Naive thymus-derived CD4-positive, alpha-beta T cell (primary cell): Measurements from ENCODE around the gene GRAPL. TPM values are rescaled to one million over a fixed set of nuclear protein-coding genes. Genes with fewer than 3 reads are reported as not detected.
A peak's percentile ranks its signal among the peaks of the same experiment; 100 is the strongest.
"Not testable (repeated sequence)": the region's sequence is repeated elsewhere in the genome, so short reads cannot be mapped to it uniquely, and the experiment has no call there.

Experiments
- ATAC-seq: fragments of 150-1000 bp; cut with Tn5 transposase; 2 replicates; pipeline ENCODE4 v1.10.0; 2021; ENCODE audit warnings: mild to moderate bottlenecking, moderate library complexity
- CTCF ChIA-PET: fragments of 350-600 bp; sonication (Branson Sonifier 250); formaldehyde crosslinking; loops from one replicate; lab custom pipeline; 2021; ENCODE audit warnings: antibody characterized with exemption; lab: Charles Lee
- POLR2A ChIA-PET: fragments of 350-600 bp; sonication (Branson Sonifier 250); formaldehyde crosslinking; loops from one replicate; lab custom pipeline; 2021; ENCODE audit warnings: antibody characterized with exemption, inconsistent platforms; lab: Charles Lee
- DNase-seq, 9 donors: peaks; one replicate each; pipeline versions ENCODE4 v3.0.0 to v3.0.0-alpha.2; 2020 to 2022; ENCODE audit warnings: mixed read lengths in 1 of 9
- H3K27ac ChIP-seq: one replicate; pipeline ENCODE4 v1.7.0; 2013; ENCODE audit warnings: mild to moderate bottlenecking, low read depth, low read length, moderate library complexity
- H3K27me3 ChIP-seq, 2 donors: one replicate each; pipeline ENCODE4 v1.7.0; 2013; ENCODE audit warnings: low read length in 2 of 2, mild to moderate bottlenecking in 2 of 2, moderate library complexity in 2 of 2; ENCODE audit not compliant: control insufficient read depth in 2 of 2, insufficient read depth in 2 of 2
- H3K36me3 ChIP-seq, 3 experiments: 1 replicate in 2 of 3; 2 replicates in 1 of 3; pipeline ENCODE4 v1.7.0; 2013; ENCODE audit warnings: low read length in 3 of 3, mild to moderate bottlenecking in 3 of 3, moderate library complexity in 1 of 3; ENCODE audit not compliant: insufficient read depth in 3 of 3, control insufficient read depth in 2 of 3
- H3K4me1 ChIP-seq, 2 donors: one replicate each; pipeline ENCODE4 v1.7.0; 2013; ENCODE audit warnings: low read length in 2 of 2, mild to moderate bottlenecking in 2 of 2, moderate library complexity in 1 of 2; ENCODE audit not compliant: control insufficient read depth in 2 of 2, insufficient read depth in 2 of 2
- H3K4me3 ChIP-seq: 2 replicates; pipeline ENCODE4 v1.7.0; 2013; ENCODE audit warnings: mild to moderate bottlenecking, low read length
- H3K9me3 ChIP-seq, 3 experiments: 1 replicate in 2 of 3; 2 replicates in 1 of 3; pipeline ENCODE4 v1.7.0; 2013; ENCODE audit warnings: low read length in 3 of 3; ENCODE audit not compliant: control insufficient read depth in 2 of 3
- H3K27ac Mint-ChIP-seq, 9 donors: one replicate each; pipeline ENCODE4 v1.8.0; 2020 to 2022; ENCODE audit warnings: mixed read lengths in 9 of 9, mild to moderate bottlenecking in 8 of 9, moderate library complexity in 5 of 9, inconsistent platforms in 2 of 9
- H3K27me3 Mint-ChIP-seq, 5 donors: one replicate each; pipeline ENCODE4 v1.8.0; 2021 to 2022; ENCODE audit warnings: mixed read lengths in 5 of 5, mild to moderate bottlenecking in 1 of 5
- H3K36me3 Mint-ChIP-seq, 5 donors: one replicate each; pipeline ENCODE4 v1.8.0; 2020 to 2022; ENCODE audit warnings: mixed read lengths in 5 of 5, mild to moderate bottlenecking in 3 of 5, inconsistent platforms in 1 of 5
- H3K4me1 Mint-ChIP-seq, 7 donors: one replicate each; pipeline ENCODE4 v1.8.0; 2020 to 2022; ENCODE audit warnings: mixed read lengths in 7 of 7, mild to moderate bottlenecking in 3 of 7, inconsistent platforms in 1 of 7
- H3K4me3 Mint-ChIP-seq, 10 donors: one replicate each; pipeline ENCODE4 v1.8.0; 2020 to 2022; ENCODE audit warnings: mild to moderate bottlenecking in 10 of 10, mixed read lengths in 10 of 10, moderate library complexity in 6 of 10, inconsistent platforms in 2 of 10
- H3K9me3 Mint-ChIP-seq, 11 donors: one replicate each; pipeline ENCODE4 v1.8.0; 2020 to 2022; ENCODE audit warnings: mixed read lengths in 11 of 11, mild to moderate bottlenecking in 4 of 11, inconsistent platforms in 1 of 11, moderate library complexity in 1 of 11
- intact Hi-C, 2 donors: fragments of 100-400 bp; cut with micrococcal nuclease; formaldehyde crosslinking; loops; one replicate each; pipeline ENCODE4 v1.15.1; 2023
- polyA plus RNA-seq, 2 donors: library from polyadenylated mRNA; unstranded; fragments of 300-500 nt; fragmentation: Illumina TruSeq; gene quantifications; one replicate each; pipeline ENCODE4 v1.2.3, GENCODE V29; 2021
- total RNA-seq, 6 experiments: library from RNA in 5 of 6; stranded (reverse) in 5 of 6; gene quantifications; 1 replicate in 5 of 6; 2 replicates in 1 of 6; pipeline ENCODE4 v1.2.3 and lab custom pipeline; 2021 to 2026

The GRAPL gene
- total and polyA plus RNA-seq, 7 experiments from 2014 or later: 3.9 to 105 (median 26.7) TPM

DNA sequence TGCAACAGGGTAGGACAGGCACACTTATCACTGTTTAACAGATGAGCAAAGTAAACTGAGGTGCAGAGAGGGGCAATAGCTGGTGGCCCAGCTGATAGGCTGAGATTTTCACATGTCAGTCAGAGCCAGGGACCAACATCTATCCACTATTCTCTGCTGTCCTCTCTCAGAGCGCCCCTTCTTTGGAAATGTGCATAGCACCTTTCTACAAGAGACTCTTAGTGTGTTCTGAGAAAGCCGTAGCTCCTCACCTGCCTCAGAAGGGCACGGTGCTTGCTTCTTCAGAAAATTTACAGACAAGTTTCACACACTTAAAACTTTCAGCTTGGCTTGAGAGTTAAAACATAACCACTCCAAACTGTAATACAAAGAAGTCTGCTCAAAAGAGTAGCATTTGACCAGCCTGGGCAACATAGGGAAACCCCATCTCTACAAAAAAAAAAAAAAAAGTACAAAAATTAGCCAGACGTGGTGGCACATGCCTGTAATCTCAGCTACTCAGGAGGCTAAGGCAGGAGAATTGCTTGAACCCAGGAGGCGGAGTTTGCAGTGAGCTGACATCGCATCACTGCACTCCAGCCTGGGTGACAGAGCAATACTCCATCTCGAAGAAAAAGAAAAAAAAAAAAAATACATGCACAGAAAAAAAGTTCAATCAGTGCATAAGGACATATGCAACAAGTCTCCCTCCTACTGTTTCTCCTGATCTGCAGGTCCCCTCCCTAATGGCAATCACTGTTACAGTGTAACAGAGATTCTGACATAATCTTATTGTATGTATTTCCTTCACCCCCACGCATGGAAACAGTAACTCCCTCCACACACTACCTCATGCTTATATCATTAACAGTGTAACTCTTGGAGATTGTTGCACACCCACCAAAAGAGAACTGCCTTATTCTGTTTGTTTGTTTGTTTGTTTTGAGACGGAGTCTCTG is 23.6 kb downstream of the GRAPL start:
- H3K27me3 ChIP-seq, H3K4me3 Mint-ChIP-seq, DNase-seq, H3K4me3 ChIP-seq, H3K4me1 Mint-ChIP-seq, H3K27ac Mint-ChIP-seq, H3K36me3 Mint-ChIP-seq, H3K9me3 ChIP-seq, intact Hi-C loops, CTCF ChIA-PET, H3K27me3 Mint-ChIP-seq, H3K27ac ChIP-seq, H3K9me3 Mint-ChIP-seq, H3K4me1 ChIP-seq, ATAC-seq, POLR2A ChIA-PET, H3K36me3 ChIP-seq: not testable (repeated sequence)

DNA sequence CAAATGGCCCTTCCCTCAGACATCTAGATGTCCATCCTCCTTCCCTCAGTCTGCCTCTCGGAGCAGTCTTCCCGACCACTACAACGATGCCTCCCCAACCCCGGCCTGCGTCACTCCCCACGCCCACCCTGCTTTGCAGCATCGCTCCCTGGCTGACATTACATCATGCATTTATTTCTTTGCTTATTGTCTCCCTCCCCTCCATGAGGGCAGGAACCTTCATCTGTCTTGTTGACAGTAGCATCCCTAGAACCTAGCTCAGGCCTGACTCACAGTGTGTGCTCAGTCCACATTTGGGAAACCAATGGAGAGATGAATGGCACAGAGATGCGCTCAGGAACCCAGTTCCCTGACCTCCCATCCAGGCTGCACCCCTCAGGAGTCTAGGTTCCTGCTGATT is 30.2 kb downstream of the GRAPL start:
- H3K9me3 Mint-ChIP-seq, H3K27ac ChIP-seq, DNase-seq, H3K27ac Mint-ChIP-seq, H3K27me3 Mint-ChIP-seq, CTCF ChIA-PET, H3K4me1 Mint-ChIP-seq, H3K4me3 ChIP-seq, POLR2A ChIA-PET, H3K4me1 ChIP-seq, H3K36me3 Mint-ChIP-seq, H3K36me3 ChIP-seq, intact Hi-C loops, ATAC-seq, H3K4me3 Mint-ChIP-seq, H3K27me3 ChIP-seq, H3K9me3 ChIP-seq: not testable (repeated sequence)

DNA sequence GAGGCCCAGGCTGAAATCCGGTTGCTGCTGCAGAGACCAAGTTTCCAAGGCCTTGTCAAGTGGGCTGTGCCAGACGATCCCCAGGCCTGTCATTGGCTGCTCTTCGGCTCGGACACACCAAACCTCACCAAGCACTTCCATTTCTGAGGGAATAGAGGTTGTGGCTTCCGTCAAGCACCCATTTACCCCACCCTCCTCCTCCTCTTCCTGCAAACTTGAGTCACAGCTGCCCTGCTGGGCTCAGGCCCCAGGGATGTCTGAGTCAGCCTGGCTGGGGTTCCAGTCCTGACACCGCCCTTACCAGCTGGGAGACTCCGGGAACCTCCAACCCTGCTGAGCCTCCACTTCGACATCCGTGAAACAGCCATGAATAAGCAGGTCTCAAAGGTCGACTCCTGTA is 31.1 kb downstream of the GRAPL start:
- CTCF ChIA-PET, H3K36me3 Mint-ChIP-seq, H3K36me3 ChIP-seq, H3K4me3 Mint-ChIP-seq, POLR2A ChIA-PET, intact Hi-C loops, H3K27me3 ChIP-seq, H3K27ac ChIP-seq, H3K4me1 ChIP-seq, ATAC-seq, H3K27me3 Mint-ChIP-seq, H3K27ac Mint-ChIP-seq, H3K4me3 ChIP-seq, H3K9me3 Mint-ChIP-seq, H3K9me3 ChIP-seq, DNase-seq, H3K4me1 Mint-ChIP-seq: not testable (repeated sequence)

DNA sequence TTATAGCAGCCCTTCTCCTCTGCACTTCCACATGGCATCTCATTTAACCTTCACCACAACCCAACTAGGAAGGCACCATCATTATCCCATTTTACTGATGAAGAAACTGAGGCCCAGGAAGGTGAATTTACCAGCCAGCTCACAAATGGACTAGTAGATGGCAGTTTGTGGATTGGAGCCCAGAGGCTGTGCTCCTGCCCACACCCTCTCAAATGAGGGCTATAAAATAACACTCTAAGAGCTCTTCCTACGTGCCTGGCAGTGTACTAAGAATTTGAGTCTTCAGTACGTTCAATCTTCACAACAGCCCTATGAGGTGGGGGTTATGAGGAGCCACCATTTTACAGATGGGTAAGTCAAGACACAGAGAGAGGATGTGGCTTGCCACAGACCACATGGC is 31.5 kb downstream of the GRAPL start:
- POLR2A ChIA-PET, ATAC-seq, H3K4me1 Mint-ChIP-seq, H3K27ac ChIP-seq, H3K4me3 Mint-ChIP-seq, H3K9me3 Mint-ChIP-seq, H3K9me3 ChIP-seq, H3K36me3 Mint-ChIP-seq, H3K27ac Mint-ChIP-seq, H3K4me1 ChIP-seq, H3K36me3 ChIP-seq, H3K27me3 ChIP-seq, H3K4me3 ChIP-seq, CTCF ChIA-PET, intact Hi-C loops, DNase-seq, H3K27me3 Mint-ChIP-seq: not testable (repeated sequence)

DNA sequence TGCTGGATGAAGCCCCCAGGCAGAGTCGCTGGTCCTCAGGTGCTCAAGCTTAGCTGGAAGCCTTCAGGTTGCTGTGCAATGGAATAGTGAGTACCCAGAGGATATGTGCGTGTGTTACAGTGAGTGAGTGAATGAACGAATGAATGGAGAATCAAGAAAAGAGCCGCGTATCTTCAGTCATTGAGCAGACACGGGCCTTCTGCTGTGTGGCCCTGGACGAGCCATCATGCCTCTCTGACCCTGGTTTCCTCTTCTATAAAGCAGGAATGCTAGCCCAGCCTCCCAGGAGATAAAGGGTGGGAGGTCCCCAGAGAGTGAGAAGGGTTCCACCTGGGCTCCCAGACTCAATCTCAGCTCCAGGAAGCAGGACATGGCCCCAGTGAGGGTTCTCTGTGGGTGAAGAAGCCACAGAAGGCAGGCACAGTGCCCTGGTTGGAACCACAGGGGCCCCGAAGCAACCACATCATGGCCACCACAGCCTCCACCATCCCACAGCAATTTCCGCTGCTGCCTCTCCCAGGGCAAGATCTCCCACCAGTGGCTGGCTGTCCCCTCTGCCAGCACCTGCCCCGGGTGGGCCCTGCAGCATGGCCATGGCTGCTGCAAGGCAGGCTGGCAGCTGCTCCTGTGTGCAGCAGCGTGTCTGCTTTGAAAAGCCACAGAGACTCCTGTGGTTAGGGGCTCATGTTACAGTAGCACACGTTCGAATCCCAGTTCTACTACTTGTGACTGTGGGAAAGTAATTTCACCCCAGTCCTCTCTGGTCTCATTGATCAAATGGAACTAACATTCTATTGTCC is 34.1 kb downstream of the GRAPL start:
- POLR2A ChIA-PET, H3K4me3 ChIP-seq, H3K27ac ChIP-seq, H3K9me3 Mint-ChIP-seq, H3K27ac Mint-ChIP-seq, H3K9me3 ChIP-seq, H3K36me3 Mint-ChIP-seq, DNase-seq, H3K4me3 Mint-ChIP-seq, intact Hi-C loops, H3K4me1 Mint-ChIP-seq, H3K27me3 Mint-ChIP-seq, H3K36me3 ChIP-seq, CTCF ChIA-PET, H3K27me3 ChIP-seq, H3K4me1 ChIP-seq: not testable (repeated sequence)
- ATAC-seq: peak; percentile 73

DNA sequence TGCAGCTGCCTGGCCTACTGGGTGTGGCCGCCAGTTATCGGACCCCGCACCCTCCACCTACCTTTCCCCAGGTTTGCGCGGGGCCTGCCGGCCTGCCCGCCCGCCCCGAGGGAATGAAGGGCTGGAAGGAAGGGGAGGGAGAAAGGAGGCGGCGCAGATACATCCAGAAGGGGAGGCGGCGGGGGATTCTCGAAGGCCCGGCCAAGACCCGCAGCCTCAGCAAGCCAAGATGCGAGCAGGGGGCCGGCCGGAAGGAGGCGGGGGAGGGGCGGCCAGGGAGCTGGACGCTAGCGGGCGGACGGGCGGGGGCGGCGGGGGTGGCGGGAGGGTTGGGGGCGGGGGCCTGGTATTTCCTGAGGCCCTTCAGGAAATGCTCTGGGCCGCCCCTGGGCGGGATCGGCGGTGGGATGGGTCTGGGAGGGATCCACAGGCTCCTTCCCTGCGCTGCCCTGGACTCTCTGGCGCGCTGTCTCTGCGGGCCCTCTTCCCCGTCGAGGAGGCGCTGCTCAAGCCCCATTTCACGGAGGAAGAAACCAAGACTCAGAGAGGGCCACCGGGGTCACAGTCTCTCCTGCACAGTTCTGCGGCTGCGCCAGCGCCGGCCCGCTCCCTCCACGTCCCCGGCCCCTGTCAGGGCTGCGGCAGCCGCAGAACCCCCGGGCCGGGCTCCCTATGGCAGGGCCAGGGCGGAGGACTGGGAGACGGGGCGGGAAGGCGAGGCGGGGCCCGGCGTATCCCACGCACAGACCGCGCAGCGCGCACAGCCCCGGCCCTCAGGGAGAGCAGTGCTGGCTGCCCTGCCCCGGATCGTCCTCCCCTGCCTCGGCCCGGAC is 35.2 kb downstream of the GRAPL start:
- intact Hi-C loops, H3K4me1 ChIP-seq, H3K4me1 Mint-ChIP-seq, H3K27me3 Mint-ChIP-seq, DNase-seq, H3K9me3 ChIP-seq, H3K27ac Mint-ChIP-seq, H3K36me3 Mint-ChIP-seq, POLR2A ChIA-PET, H3K36me3 ChIP-seq, H3K4me3 ChIP-seq, H3K27me3 ChIP-seq, H3K27ac ChIP-seq, H3K9me3 Mint-ChIP-seq, H3K4me3 Mint-ChIP-seq, CTCF ChIA-PET: not testable (repeated sequence)
- ATAC-seq: peak; percentile 22
